NK-92 (cell line): ENCODE measurements around the gene TMEM126B.

Source experiments
- DNase-seq: peaks from one replicate; lab custom pipeline; 2025; ENCODE audit not compliant: unreplicated experiment; lab: John Stamatoyannopoulos, UW

TMEM126B gene

GRCh38 chr11:85680897-85681296, 52.5 kb downstream of the TMEM126B start:
- no peak for DNase-seq

DNA sequence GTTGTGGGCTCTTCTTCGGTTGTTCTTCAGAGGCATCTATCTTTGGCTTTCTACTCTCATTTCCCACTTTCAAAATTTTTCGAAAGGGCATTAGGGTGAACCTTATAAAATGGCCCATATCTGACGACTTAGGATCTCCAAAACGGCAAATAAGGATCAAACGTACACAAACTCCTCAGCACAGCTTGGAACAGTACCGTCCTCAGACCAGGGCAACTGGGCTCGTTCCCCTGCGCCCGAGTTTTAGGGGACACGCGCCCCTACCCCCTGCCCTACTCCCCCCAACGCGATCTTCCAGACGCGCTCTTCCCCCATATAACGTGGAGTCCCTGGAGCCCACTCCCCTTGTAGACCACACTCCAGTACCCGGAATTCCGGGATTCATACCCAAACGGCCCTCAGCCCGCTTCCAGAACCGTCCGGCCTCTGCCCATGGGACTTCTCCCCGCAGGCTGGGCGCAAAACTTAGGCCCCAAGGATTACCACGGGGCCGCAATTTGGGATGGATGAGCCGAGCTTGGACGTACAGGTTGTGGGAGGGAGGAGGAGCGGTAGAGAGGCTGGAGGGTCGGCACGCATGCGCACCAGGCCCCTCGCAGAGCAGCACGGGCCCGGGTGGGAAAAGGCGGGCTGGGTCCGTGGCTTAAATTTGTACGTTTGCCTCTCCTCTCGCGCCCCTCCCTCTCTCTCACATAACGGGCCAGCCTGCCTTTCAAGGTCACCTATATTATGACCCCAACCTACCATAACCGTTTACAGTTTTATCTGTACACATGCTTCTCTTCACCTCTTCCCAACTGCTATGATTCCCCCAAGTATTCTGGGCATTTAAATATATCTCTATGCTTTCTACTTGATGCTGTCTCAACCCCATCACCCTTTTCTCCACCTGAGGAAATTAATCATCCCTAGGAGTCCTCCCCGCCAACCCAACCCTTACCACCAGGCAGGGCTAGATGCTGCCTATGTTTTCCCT, 54.2 kb downstream of the TMEM126B start:
- no peak for DNase-seq

GRCh38 chr11:85685125-85685819, 56.9 kb downstream of the TMEM126B start:
- DNase-seq = no peak

DNA sequence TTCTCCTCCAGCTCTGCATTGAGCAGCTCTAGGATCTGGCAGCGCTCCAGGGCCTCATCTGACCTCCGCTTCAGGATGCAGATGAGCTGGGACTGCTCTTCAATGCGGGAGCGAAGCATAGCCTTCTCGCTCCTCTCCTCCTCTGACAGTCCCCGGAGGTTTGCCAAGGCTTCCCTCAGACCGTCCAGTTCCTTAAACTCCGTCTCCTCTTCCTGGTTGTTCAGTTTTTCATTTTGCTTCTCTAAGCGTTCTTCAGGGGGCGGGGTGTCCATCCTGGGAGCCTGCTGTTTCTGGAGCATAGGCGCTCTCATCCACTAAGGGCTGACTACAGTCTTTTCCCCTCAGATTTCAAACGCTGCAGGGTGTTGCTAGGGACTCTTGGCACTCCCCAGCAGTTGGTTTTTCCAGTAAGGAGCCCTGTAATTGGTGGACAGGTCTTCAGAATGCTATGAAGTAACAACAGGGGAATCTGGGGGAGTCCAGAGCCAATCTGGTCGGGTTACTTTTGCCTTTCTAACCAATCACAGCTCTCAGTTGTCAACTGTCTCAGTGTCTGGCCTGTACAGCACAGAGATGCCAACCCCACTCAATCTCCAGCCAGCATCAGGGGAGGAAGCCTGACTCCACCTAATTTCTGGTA, 57.5 kb downstream of the TMEM126B start, which contains the start of gene CCDC89:
Gene CCDC89, minus strand, starts transcription at position 376 of the 640 bp plus-strand sequence. Its CDS starts 65 bp downstream, at position 311.
- DNase-seq = no peak
